NCI-H2171 (cell line): Measurements from ENCODE around the gene DDX23.
A peak's percentile ranks its signal among the peaks of the same experiment; 100 is the strongest.

Experiments used
- DNase-seq: peaks from one replicate; lab custom pipeline; 2025; lab: John Stamatoyannopoulos, UW

The DDX23 gene

DNA sequence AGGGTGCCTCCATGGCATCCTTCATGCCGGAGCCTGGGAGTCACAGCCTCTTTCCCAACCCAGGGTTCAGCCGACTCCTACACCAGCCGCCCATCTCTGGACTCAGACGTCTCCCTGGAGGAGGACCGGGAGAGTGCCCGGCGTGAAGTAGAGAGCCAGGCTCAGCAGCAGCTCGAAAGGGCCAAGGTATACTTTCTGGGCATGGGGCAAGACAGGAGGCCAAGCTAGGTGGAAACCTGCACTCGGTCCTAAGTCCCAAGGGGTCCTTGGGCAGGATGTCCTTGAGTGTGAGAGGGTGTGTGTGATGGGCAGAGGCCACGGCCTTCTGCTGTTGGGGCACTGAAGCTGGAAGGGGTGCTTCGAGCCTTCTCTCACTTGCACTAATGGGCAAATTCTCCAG lies 28.7 kb downstream of the DDX23 start:
- DNase-seq = no peak

DNA sequence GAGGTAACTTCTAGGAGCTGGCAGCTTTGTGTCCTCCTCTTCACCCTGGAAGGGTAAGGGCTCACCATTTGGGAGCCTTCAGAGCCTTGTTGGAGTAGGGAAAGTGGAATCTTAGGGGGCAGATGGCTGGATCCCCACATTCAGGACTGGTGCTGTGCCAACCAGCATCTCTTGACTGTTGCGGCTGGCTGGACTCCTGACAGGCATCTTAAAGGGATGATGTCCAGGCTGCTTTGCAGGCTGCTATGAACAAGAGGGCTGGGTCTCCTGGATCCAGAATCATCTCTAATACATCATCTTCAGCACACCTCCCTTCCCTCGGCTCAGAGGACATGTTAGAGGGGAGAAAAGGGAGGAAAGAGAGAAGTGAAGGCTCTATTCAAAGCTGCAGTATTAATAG lies 29.3 kb downstream of the DDX23 start:
- no peak for DNase-seq

DNA sequence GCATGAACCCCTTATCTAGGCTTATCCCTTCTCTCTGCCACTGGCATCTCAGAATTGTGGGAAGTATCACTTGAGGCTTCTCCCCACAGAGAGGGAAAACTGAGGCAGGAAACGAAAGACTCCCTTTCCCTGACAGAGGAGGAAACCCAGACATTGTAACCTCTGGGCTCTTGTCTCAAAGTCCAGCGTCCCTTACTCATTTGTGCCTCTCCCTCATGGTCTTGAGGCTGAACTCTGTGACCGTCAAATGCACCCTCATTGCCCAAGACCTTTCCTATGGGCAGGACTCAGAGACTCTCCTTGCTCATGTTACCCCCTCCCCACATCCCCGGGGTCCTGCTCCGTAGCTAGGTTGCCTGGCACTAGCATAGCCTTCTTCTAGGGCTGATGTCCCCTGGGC lies 29.8 kb downstream of the DDX23 start:
- no peak for DNase-seq

DNA sequence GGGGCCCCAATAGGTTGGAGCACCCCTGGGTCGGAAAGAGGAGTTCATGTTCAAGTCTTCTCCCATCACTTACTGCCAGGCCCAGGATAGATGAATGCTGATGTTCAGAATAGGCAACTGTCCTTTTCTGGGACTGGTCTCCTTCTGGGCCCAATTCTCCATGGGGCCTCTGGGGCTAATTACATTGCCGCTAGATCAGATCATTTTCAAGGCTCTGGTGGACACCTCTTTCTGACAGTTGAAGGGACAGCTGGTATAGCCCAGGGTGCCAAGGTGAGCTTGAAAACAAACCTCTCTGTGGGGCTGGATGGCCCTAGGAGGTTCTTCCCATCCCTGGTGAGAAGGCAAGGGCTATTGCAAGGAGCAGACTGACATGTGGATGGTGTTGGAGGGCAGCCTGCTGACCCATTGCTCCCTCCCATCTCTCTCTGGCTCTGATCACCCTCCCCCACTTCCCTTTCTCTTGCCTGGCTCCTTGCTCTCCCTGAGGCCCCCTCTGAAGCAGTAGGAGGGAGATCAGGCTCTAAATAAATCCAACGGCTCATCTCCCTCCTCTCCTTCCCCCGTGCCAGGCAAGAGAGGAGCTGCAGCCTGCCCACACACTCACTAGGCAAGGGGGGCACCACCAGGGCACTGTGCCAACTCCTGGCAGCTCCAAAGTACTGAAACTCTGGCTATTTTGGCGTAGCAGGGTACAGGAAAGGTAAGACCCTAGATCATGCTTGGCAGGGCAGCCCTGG lies 31.8 kb downstream of the DDX23 start:
- no peak for DNase-seq

DNA sequence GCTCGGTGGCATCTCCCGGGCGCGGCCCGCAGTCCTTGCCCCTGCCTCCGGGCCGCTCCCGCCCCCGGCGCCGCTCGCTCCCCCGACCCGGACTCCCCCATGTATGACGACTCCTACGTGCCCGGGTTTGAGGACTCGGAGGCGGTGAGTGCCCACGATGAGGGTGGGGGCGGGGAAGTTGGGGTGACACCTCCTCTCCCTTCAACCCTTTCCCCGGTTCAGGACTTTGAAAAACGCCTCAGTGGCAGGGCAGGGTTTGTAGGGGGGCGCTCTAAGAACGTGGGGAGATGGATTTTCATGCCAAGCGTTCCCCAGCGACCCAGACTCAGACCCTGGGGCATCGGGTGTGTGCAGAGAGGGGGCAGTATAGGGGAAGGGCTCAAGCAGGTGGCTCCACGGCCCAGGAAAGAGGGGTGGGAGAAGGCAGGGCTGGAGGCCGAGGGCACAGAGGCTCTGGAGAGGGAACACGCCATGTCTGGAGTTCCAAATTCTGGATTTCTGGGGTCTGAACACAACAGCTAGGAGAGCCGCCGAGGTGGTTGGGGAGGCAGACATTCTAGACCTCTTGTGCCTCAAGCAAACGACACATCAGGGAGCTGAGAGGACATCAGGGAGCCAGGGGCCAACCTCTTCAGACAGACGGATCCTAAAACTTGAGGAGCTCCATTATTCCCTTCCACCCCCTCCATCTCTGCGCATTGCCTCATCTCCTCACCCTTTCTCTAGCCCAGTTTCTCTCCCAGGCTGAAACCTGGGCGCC lies 33.0 kb downstream of the DDX23 start:
- DNase-seq = no peak

DNA sequence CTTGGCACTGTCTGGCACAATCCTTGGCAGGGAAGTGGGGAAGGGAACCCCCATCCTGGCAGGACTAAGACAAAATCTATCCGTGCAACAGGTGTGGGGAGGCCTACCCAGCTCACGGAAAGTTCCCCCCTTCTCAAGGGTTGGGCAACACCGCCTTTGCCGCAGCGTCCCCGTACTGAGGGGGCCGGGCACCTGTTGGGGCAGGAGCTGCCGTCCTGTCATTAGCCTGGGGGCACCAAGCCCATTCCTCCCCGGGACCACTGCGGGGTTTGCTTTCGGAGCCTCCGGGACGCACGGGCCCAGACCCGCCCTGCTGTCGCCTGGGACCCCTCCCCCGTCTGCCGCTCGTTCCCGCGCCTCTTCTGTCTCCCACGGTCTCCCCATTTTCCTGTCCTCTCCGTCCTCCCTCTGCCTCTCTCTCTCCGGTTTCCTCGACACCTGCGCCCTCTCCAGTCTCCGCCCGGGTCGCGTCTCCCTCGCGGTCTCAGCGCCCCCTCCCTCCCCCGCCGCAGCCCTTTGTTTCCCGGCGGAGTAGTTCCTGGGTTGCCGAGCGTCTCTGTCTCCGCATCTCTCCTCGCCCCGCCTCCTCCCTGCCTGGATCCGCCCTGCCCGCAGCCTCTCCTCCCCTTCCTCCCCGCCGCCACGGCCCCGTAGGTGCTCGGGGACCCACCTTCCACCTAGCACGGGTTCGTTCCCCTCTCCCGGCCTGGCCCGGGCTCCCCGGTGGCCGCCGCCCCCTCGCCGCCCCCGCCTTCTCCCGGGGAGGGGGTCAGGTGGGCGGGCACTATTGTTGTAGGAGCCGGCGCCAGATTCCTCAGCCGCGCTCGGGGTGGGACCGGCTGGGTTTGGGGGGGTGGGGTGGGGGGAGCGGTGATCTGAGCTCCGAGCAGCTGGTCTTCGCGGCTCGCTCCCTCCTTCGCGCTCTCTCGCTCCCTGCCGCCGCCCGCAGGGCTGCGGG lies 33.8 kb downstream of the DDX23 start, which contains the start of gene CACNB3:
Gene CACNB3, plus strand, starts transcription at position 624 of the 958 bp plus-strand sequence. CDS start 434 bp downstream, outside the sequence.
- DNase-seq = peak; percentile 90

DNA sequence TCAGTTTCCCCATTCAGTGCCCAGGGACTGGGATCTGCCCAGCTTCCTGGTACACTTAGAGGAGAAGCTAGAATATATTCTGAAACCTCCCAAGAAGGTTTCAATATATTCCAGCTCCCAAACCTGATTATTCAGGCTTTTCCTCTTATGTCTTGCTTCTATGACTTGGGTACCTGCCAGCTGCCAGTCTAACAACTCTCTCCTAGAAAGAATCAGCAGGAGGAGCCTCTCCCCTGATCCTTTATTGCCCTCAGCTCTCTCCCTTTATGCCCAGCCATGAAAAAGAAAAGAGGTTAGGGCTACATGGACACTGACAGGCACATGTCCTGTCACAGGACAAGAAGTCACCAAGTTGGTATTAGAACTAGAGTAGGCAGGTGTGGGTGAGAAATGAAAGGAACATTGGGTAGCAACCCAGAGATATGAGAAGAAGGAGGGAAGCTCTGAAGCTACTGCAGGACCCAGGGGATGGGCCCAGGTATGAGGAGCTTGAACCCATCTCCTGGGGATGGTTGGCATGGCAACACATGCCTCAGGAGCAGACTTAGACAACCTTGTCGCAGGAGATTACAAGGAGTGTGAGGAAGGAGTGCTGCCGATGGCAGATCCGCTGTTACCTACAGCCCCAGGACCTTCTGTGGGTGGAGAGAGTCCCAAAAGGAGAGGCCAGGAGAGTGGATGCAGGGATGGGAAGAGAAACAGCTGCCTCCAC lies 35.7 kb downstream of the DDX23 start:
- no peak for DNase-seq

DNA sequence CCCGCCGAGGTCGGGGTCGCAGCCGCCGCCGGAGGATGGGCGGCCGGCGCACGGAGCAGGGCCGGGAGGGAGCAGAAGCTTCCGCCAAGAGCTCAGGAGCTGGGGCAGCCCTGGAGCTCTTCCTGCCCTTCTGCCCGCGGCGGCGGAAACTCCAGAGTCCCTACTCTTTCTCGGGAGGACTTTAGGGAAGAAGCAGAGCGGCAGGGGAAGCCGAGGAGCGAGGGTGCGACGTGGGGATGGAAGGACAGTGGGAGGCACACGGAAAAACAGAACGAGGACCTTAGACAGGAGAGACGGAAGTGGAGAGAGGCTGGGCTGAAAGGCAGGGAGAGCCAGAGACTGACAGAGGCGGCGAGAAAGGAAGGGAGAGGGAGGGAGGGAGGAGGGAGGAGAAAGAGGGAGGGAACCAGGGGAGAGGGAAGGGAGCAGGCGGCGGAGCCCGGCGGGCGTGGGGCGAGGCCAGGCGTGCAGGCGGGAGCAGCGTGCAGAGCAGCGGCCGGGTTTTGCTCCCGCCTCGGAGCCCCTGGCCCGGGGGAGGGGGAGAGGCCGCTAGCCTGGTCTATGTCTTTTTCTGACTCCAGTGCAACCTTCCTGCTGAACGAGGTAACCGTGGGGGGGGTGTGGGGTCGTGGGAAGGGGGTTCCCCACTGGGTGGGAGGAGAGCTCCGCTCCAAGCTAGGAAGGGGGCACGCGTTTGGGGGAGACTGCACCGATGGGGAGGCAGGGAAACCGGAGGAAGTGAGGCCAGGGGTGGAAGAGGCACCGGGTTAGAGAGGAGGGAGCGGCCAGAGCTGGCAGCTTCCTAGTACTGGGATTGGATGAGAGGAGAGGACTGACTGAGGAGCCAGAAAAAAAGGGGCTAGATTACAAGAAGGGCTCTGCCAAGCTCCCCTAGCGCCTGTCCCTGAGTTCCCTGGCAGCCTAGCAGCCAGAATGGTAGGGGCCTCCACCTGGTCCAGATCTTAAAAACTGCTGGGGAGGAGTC lies 36.5 kb downstream of the DDX23 start:
- peak; percentile 74 for DNase-seq

DNA sequence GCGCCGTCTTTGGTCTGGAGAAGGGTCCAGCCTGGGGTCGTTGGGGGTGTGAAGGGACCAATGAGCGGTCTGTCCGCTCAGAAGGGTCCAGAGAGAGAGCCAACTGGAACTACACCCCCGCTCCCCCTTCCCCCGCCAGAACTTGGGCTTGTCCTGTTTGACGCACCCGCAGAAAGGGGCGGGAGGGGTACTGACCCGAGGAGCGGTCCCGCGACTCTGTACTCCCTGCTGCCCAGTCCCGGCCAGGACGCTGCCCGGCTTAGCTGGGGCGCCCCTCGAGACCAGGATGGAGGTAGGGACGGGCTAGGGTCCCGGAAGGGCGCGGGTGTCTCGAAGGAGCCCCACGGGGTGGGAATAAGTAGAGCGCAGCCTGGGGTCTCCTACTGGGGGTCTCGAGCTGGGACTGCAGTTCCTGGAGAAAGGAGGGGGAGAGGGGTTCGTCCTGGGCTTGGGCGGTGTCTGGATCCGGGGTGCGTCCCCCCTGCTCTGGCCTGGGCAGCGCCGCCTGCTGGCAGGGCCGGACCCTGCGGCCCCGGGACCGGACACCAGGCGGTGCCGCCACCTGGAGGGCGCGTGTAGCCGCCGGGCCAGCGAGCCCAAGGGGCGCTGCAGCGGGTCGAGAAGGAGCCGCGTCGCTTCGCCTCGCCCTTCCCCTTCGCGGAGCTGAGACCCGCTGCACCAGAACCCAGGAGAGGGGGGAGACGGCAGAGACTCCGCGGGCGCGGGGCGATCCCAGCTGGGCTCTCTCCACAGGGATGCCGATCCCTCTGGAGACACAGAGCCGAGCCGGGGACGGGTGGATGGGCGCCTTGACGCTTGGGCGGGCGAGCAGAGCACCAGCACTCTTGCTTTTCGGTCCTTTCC lies 37.5 kb downstream of the DDX23 start:
- DNase-seq = peak; percentile 34

DNA sequence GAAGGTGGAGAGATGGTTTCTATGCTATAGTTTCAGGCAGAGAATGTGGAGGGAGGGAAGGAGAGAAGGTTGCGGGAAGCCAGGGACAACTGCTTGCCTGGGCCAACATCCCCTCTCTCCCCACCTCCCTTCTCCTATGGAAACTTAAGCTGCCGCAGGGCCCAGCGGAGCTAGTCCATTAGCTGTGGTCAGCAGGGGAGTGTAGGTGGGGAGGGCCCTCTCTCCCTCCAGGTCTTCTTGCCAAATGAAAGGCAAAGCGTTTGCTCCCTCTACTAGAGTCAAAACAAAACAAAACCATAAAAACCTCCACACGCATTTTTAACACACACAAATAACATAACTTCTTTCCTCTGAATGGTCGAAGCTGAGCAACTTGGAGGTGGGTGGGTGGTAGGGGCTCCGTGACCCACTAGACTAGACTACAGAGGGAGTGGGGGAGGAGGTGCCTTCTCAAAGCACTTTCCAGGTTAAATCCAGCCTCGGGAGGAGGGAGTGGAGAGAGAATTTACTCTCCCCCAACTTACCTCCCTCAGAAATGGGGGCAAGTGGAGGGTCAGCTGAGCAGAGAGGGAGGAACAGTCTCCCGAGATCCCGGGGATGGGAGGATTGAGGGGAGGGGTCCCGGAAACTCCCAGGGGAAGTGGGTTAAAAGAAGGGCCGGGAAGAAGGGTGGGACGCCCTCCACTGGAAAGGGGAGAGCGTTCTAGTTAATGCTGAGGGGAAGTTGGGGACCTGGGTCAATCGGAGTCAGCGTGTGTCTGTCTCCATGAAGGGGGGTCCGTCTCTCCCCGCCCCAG lies 38.3 kb downstream of the DDX23 start:
- DNase-seq = no peak

DNA sequence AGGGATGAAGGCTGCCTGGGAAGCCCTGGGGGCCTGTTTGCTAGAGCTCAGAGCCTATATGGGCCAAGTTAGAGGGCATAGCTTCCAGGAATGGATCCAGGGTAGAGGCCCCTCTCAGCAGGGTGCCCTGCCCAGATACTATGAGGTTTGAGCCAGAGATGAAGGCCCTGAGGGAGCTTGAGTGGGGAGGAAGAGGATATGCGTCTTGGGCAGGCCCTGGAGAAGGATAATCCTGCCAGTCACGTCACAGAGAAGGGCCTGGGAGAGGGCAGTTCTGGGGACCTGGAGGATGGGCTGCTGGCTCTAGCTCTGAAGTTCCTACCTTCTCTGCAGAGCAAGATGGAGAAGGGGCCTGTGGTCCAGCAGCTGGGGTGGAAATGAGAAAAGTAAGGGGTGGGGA lies 39.6 kb downstream of the DDX23 start:
- DNase-seq = no peak

DNA sequence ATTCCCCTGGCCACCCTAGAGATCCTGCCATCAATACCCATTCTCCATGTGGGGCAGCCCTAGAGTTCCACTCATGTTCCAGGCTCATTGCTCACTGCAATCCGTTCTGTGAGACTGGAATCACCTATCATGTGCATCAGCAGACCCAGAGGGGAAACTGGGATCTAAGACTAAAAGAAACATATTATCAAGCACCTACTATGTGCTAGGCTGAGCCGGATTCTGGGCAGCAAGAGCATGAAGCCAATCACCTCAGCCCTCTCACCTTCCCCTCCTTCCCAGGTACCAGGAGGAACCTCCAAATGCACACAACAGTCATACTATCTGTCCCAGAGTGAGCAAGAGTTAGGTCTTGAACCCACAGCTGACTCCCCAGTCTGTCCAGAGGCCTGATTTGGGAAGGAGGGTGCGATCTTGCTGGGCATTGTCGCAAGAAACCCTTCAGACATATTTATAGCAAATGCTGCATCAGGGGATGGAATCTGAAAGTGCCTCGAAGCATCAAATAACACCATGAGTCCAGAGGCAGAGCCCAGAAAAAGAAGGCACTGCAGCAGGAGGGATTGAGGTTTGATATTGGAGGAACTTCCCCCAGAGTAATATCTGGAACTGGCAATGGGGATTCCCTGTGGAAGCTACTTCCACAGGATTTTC lies 40.4 kb downstream of the DDX23 start:
- no peak for DNase-seq

DNA sequence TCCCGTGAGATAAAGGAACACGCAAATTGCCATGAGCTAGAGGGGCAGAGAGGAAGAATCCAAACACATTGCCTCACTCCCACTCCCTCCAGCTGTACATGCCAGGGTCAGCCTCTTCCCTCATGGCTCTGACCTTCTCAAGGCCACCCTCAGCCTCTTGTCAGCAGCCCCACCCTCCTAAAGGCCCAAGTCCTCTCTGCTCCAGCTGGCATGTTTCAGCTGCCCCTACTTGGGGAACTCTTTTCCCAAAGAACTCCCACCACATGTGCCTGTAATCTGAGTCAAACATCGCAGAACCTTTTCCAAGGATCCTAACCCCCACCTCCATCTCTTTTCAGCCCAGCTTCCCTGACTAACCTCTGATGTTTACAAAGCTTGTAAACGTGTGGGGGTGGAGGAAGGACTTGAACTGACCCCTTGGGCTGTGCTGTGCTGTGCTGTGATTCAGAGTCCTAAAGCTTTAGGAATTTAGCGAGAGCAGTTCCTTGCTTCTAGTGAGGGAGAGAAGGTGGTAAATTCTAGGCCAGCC lies 41.0 kb downstream of the DDX23 start:
- no peak for DNase-seq

DNA sequence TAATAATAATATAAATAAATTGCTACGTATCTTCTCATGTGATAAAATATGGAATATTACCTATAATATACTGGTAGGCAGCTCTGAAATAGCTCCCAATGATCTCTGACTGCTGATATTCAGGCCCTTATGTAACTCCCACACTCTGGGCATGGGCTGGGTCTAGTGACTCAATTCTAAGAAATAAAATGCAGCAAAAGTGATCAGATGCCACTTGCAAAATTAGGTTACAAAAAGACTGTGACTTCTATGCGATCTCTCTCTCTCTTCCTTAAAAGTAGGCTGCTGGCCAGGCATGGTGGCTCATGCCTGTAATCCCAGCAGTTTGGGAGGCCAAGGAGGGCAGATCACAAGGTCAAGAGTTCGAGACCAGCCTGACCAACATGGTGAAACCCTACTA lies 44.0 kb downstream of the DDX23 start:
- no peak for DNase-seq

DNA sequence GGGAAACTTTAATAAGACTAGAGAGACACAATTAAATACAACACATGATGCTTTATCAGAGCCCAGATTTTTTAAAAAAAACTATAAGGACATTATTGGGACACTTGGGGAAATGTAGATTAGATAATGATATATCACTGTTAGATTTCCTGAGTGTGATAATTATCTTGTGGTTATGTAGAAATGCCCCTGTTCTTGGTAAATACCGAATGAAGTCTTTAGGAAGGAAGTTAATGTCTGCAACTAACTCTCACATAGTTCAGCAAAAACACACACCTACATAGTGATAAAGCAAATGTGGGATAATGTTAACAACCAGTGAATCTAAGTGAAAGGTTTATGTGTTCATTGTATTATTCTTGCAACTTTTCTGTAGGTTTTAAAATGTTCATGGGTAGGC lies 48.3 kb downstream of the DDX23 start:
- no peak for DNase-seq

DNA sequence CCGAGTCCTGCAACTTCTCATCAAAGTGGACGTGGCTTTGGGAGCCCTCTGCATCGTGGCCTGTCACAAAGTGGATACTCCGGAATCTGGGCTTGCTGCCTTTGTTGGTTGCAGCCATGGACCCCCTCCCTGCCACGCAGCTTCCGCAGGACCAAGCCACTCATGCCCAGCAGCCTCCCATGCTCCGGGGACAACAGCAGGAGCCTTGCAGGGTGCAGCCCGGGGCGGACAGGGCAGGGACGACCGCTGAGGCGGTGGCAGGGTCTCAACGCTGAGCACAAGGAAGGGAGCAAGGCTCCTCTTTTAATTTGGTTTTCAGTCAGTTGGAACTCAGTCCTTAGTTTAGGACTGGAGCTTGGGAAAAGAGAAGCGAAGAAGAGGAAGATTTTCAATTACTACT lies 51.0 kb downstream of the DDX23 start:
- no peak for DNase-seq

DNA sequence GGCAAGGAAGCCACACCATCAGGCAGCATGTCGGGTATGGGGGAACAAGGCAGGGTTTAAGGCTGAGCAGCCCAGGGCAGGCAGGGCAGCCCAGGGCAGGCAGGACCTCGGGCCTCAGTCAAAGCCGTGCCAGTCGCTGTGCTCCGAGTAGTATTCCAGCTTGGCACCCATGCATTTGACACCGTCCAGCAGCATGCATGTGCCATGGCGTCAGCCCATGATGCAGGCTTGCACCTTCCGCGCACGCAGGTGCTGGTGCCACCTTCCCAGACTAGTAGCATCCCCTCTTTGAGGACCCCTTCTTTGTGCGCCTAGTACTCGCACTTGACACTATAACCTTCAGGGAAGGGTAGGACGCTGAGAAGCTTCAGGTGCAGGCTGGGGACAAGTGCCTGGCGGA lies 51.5 kb downstream of the DDX23 start:
- no peak for DNase-seq

DNA sequence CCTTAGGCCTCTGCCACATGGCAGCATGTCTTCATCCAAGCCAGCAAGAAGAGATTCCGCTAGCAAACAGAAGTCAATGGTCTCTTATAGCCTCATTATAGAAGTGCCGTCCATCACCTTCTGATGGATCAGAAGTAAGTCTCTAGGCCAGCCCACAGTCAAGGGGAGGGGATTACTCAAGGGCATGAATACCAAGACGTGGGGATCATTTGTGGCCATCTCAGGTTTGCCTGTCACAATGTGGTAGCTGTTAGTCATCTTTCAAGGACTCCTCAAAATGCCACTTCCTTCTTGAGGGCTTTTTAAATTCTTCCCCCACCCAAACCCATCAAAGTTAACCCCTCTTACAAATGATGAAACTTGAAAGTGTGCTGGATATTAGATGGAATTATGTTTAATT lies 55.0 kb downstream of the DDX23 start:
- no peak for DNase-seq
